ENCODE measurements around the gene HNRNPL. TPM values are rescaled to one million over a fixed set of nuclear protein-coding genes. Genes with fewer than 3 reads are reported as not detected.
A peak's percentile ranks its signal among the peaks of the same experiment; 100 is the strongest.

Gene HNRNPL
- total and polyA plus RNA-seq, 10 of the 15 experiments (the other 5 are each of a cell fraction or from before 2014, with no cell fraction given): 32.5 to 512 (median 306) TPM

- Histone ChIP-seq H3K9ac (ENCODE audit: control insufficient read depth, insufficient read depth, low read length) (no peak overlapping the region), H3K4me3 (no peak overlapping the region), H3K4me1 (ENCODE audit: control insufficient read depth, insufficient read depth, low read length) (peaks cover 4% of the 10 kb centered on the region), H3K4me2 (ENCODE audit: control insufficient read depth, insufficient read depth) (no peak overlapping the region), H3K36me3 (ENCODE audit: control insufficient read depth in 2 of 2, insufficient read depth in 2 of 2, low read length in 1 of 2) (peaks cover 45 to 52% of the 10 kb centered on the region in 2 experiments), H4K20me1 (ENCODE audit: control insufficient read depth, insufficient read depth) (no peaks in the 10 kb centered on the region; the same call in 1 of the 2 replicates), H2AFZ (ENCODE audit: control insufficient read depth, low read depth, low read length) (no peak overlapping the region), H3K27ac (ENCODE audit: control insufficient read depth, insufficient read depth) (no peak overlapping the region), H3K79me2 (ENCODE audit: control insufficient read depth, insufficient read depth, low read length) (peaks cover 6% of the 10 kb centered on the region), H3K27me3 (replicated peaks in 1 of 2; ENCODE audit: control insufficient read depth in 2 of 2, insufficient read depth in 2 of 2, low read length in 1 of 2) (no peaks in the 10 kb centered on the region), H3K9me3 (replicated peaks; ENCODE audit: control insufficient read depth, insufficient read depth, low read length) (no peaks in the 10 kb centered on the region)
- in situ Hi-C loops (cut with MboI) (no loop called here), intact Hi-C loops (cut with micrococcal nuclease; ENCODE audit: unreplicated experiment) (loop anchor here (10.0 kb wide), 2 partner anchors 47 to 293 kb away; no protein-coding TSS in a partner anchor)
- ChIA-PET CTCF (no interaction called here), POLR2A (interaction anchor here (0.5 to 1.5 kb wide), 4 partner anchors 8 to 59 kb away, joined by 3 to 8 read pairs (median 4); no protein-coding TSS in a partner anchor), SMC1A (ENCODE audit: uncharacterized antibody, unreplicated experiment) (no interaction called here), RAD21 (ENCODE audit: unreplicated experiment) (no interaction called here)
- no peak for DNase-seq (ENCODE audit: low read depth, low spot score)
- BruUV-seq (replicated peaks): no TSS peak
- no peak for FAIRE-seq
- no peak for ATAC-seq
- 89% methylated on average over 7 of the region's 7 CpGs for WGBS (ENCODE audit: insufficient coverage, insufficient replicate concordance, low lambda C conversion rate, missing lambda C conversion rate)
- no peak for TF ChIP-seq ZBTB11 (CRISPR knock-in tag; IDR thresholded peaks at IDR 0.05)
- TF ChIP-seq ELK1 (IDR thresholded peaks at IDR 0.05; ENCODE audit: low read depth, low read length): no peak
- TF ChIP-seq EGR1 (IDR thresholded peaks at IDR 0.05; ENCODE audit: borderline replicate concordance in 1 of 2, low read depth in 2 of 2, low read length in 2 of 2): no peak
- no peak for TF ChIP-seq STAT3 (IDR thresholded peaks at IDR 0.05; ENCODE audit: low read depth, low read length)
- no peak for TF ChIP-seq MXI1 (IDR thresholded peaks at IDR 0.05; ENCODE audit: low read depth, low read length)
- no peak for TF ChIP-seq CREB1 (IDR thresholded peaks at IDR 0.05; ENCODE audit: low read depth)
- TF ChIP-seq CHD2 (IDR thresholded peaks at IDR 0.05; ENCODE audit: borderline replicate concordance, low read depth, low read length): no peak
- 0 out of 2 replicates have a peak, but pooled peaks have one; percentile 14 for TF ChIP-seq POLR2A (IDR thresholded peaks at IDR 0.05; ENCODE audit: low read depth, low read length)
These were observed 12.1 kb downstream of the HNRNPL start for GRCh38 chr19:38837656-38838121.
